GM12891 (cell line): ENCODE measurements around the gene KLHDC7A.

Source experiments
- POLR2A ChIP-seq: IDR thresholded peaks from 2 replicates; pipeline ENCODE4 v1.6.1; 2011; ENCODE audit warnings: low read depth, low read length, control low read depth
- POLR2AphosphoS5 ChIP-seq: IDR thresholded peaks from 2 replicates; pipeline ENCODE4 v1.6.1; 2011; ENCODE audit warnings: low read depth, low read length, control low read depth
- TAF1 ChIP-seq: IDR thresholded peaks from 2 replicates; pipeline ENCODE4 v1.6.1; 2011; ENCODE audit warnings: low read depth, low read length, control low read depth

DNA sequence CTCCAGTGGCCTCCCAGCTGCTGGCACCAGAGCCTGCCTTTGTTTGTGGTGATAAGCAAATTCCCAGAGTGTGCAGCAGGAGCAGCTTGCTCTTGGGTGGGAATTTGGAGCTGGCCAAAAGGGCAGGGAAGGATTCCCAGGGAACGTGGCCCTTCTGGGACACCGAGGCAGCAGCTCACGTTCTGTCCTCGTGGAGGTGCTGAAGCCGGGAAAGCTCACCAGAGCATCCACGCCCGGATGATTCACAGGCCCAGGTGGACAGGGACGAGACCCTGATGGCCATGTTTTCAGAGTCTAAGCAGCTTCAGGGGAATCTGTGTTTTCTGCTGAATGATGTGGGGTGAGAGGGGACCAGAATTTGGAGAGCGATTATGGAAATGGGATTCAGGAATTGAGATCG is 19.1 kb upstream of the KLHDC7A start:
- TF ChIP-seq POLR2A, result no peak
- TF ChIP-seq TAF1, result no peak
- TF ChIP-seq POLR2AphosphoS5, result no peak
